ENCODE results near the gene DCAF17. TPM values are rescaled to one million over a fixed set of nuclear protein-coding genes. Genes with fewer than 3 reads are reported as not detected.

DCAF17 gene
- polyA plus RNA-seq, 2 of the 4 experiments (the other 2 are of a cell fraction), result 11.5 to 26.9 TPM

GRCh38 chr2:171479154-171479814 lies 45.3 kb downstream of the DCAF17 start:
- no peak overlapping the region for H3K4me2 ChIP-seq

GRCh38 chr2:171480908-171481307 lies 46.9 kb downstream of the DCAF17 start:
- FAIRE-seq (no peak), DNase-seq (ENCODE audit: low read depth in 1 of 2, low spot score in 1 of 2) (no peak), ATAC-seq (no peak)
- Histone ChIP-seq H3K27ac (no peak overlapping the region), H3K4me3 (no peak overlapping the region), H3K9me3 (no peaks in the 10 kb centered on the region), H3K4me1 (no peaks in the 10 kb centered on the region), H3K4me2 (no peak overlapping the region)
- no peak for TF ChIP-seq TFCP2L1 (CRISPR knock-in tag; IDR thresholded peaks at IDR 0.05)
- no peak for TF ChIP-seq RFX5 (IDR thresholded peaks at IDR 0.05)
- TF ChIP-seq NR3C1 (IDR thresholded peaks at IDR 0.05), result no peak
- no peak for TF ChIP-seq RARB (CRISPR knock-in tag; IDR thresholded peaks at IDR 0.05)
- no peak for TF ChIP-seq CHD4 (IDR thresholded peaks at IDR 0.05; ENCODE audit: borderline replicate concordance)
- no peak for TF ChIP-seq HMGXB4 (CRISPR knock-in tag; IDR thresholded peaks at IDR 0.05; ENCODE audit: borderline replicate concordance)
- no peak for TF ChIP-seq KDM1A (IDR thresholded peaks at IDR 0.05; ENCODE audit: low read depth)
- TF ChIP-seq CBX8 (IDR thresholded peaks at IDR 0.05), result no peak
- no peak for TF ChIP-seq JUNB (IDR thresholded peaks at IDR 0.05)
- TF ChIP-seq ZNF302 (CRISPR knock-in tag; IDR thresholded peaks at IDR 0.05), result no peak
- TF ChIP-seq ZSCAN20 (CRISPR knock-in tag; IDR thresholded peaks at IDR 0.05), result no peak
- TF ChIP-seq E2F6 (IDR thresholded peaks at IDR 0.05; ENCODE audit: borderline replicate concordance, low read depth), result no peak
- no peak for TF ChIP-seq PBX3 (IDR thresholded peaks at IDR 0.05)
- no peak for TF ChIP-seq ZC3H11A (IDR thresholded peaks at IDR 0.05)
- no peak for TF ChIP-seq USF2 (IDR thresholded peaks at IDR 0.05)
- ChIA-PET CTCF (interaction anchor here (0.5 kb wide), 1 partner anchor 39 kb away, joined by 3 read pairs; no protein-coding TSS in a partner anchor), POLR2A (no interaction called here)
- 94% methylated on average over 1 of the region's 1 CpG for WGBS (ENCODE audit: missing lambda C conversion rate)

More at GRCh38 chr2:171479154-171479814, 45.3 kb downstream of the DCAF17 start:
- ChIA-PET CTCF (interaction anchor here (1.4 kb wide), 1 partner anchor 505 kb away, joined by 3 read pairs; no protein-coding TSS in a partner anchor), POLR2A (no interaction called here)
- 90% methylated on average over 3 of the region's 3 CpGs for WGBS (ENCODE audit: missing lambda C conversion rate)
- Histone ChIP-seq H3K27ac (no peak overlapping the region), H3K9me3 (no peaks in the 10 kb centered on the region), H3K4me1 (no peaks in the 10 kb centered on the region), H3K4me3 (no peak overlapping the region)
- no peak for TF ChIP-seq ELK1 (IDR thresholded peaks at IDR 0.05; ENCODE audit: low read depth, low read length)
- TF ChIP-seq RARB (CRISPR knock-in tag; IDR thresholded peaks at IDR 0.05), result no peak
- TF ChIP-seq CEBPB (IDR thresholded peaks at IDR 0.05), result no peak
- no peak for TF ChIP-seq RAD21 (conservative IDR thresholded peaks at IDR 0.05 in 1 of 2, IDR thresholded peaks at IDR 0.05 in 1 of 2)
- no peak for TF ChIP-seq POLR2A (IDR thresholded peaks at IDR 0.05; ENCODE audit: low read length)
- no peak for TF ChIP-seq HEYL (CRISPR knock-in tag; IDR thresholded peaks at IDR 0.05)
- TF ChIP-seq MAX (IDR thresholded peaks at IDR 0.05), result no peak
- no peak for TF ChIP-seq RNF2 (IDR thresholded peaks at IDR 0.05; ENCODE audit: borderline replicate concordance, low read depth)
- DNase-seq (ENCODE audit: low read depth in 1 of 2, low spot score in 1 of 2), result no peak
- no peak for FAIRE-seq
- no peak for ATAC-seq

Data from A549 (cell line).